ENCODE measurements around the gene PHF2.

PHF2 gene

DNA sequence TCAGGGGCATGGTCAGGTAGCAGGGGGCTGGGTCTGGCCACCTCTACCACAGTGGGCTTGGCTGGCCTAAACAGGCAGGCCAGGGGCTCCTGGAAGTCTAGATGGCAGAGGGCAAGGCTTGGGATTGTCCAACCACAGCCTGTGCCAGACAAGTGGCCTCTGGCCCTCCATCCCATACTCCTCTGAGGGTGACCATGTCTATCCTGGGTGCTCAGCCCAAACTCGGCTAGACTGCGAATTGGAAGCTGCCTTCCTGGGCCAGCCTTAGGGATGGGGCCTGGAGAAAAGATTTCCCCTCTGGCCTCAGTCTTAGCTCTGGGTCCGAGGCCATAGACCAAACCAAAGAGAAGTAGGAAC lies 110.5 kb downstream of the PHF2 start:
- POLR2A ChIA-PET (ENCODE audit: low non-redundant PET), result no interaction called here

DNA sequence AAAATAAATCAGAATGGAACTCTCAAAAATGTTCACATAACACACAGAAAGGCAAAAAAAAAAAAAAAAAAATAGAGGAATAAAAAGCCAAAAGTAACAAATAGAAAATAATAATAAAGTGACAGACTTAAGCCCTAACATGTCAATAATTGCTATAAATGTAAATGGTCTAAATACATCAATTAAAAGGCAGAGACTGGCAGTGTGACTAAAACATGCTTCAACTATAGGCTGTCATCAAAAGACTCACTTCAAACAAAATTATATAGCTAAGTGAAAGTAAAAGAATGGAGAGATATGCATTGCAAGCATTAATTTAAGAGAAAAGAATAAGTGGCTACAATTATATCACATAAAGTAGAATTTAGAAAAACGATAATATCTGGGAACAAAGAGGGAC lies 114.2 kb downstream of the PHF2 start:
- no peak overlapping the region for H3K27ac ChIP-seq
- DNase-seq (ENCODE audit: low spot score), result no peak
- POLR2A ChIA-PET (ENCODE audit: low non-redundant PET), result no interaction called here
- CTCF ChIA-PET, result interaction anchor here (0.6 kb wide), 1 partner anchor 1855 kb away, joined by 4 read pairs; no protein-coding TSS in a partner anchor
- TF ChIP-seq, protein P1, sequence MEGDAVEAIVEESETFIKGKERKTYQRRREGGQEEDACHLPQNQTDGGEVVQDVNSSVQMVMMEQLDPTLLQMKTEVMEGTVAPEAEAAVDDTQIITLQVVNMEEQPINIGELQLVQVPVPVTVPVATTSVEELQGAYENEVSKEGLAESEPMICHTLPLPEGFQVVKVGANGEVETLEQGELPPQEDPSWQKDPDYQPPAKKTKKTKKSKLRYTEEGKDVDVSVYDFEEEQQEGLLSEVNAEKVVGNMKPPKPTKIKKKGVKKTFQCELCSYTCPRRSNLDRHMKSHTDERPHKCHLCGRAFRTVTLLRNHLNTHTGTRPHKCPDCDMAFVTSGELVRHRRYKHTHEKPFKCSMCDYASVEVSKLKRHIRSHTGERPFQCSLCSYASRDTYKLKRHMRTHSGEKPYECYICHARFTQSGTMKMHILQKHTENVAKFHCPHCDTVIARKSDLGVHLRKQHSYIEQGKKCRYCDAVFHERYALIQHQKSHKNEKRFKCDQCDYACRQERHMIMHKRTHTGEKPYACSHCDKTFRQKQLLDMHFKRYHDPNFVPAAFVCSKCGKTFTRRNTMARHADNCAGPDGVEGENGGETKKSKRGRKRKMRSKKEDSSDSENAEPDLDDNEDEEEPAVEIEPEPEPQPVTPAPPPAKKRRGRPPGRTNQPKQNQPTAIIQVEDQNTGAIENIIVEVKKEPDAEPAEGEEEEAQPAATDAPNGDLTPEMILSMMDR (conservative IDR thresholded peaks at IDR 0.05; ENCODE audit: low read depth), result no peak

More for the DNA sequence above, 110.5 kb downstream of the PHF2 start:
- CTCF ChIA-PET, result no interaction called here
- TF ChIP-seq, protein P1 (conservative IDR thresholded peaks at IDR 0.05; ENCODE audit: low read depth), result no peak
- H3K27ac ChIP-seq, result no peak overlapping the region
- no peak for DNase-seq (ENCODE audit: low spot score)

DNA sequence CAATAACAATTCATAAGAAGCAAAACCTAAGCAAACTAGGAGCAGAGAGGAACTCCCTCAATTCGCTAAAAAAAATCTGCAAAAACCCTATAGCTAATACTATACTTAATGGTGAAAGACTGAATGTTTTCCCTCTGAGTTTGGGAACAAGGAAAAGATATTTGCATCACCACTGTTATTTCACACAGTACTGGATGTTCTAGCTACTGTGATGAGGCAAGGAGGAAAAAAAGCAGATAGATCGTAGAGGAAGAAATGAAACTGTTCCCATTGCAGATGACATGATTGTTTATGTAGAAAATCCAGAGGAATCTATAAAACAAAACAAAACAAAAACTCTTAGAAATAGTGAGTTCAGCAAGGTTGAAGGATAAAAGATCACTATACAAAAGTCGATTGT lies 116.7 kb downstream of the PHF2 start:
- ChIA-PET CTCF (no interaction called here), POLR2A (ENCODE audit: low non-redundant PET) (no interaction called here)
- TF ChIP-seq, protein P1 (conservative IDR thresholded peaks at IDR 0.05; ENCODE audit: low read depth), result no peak
- no peak for DNase-seq (ENCODE audit: low spot score)
- no peak overlapping the region for H3K27ac ChIP-seq

DNA sequence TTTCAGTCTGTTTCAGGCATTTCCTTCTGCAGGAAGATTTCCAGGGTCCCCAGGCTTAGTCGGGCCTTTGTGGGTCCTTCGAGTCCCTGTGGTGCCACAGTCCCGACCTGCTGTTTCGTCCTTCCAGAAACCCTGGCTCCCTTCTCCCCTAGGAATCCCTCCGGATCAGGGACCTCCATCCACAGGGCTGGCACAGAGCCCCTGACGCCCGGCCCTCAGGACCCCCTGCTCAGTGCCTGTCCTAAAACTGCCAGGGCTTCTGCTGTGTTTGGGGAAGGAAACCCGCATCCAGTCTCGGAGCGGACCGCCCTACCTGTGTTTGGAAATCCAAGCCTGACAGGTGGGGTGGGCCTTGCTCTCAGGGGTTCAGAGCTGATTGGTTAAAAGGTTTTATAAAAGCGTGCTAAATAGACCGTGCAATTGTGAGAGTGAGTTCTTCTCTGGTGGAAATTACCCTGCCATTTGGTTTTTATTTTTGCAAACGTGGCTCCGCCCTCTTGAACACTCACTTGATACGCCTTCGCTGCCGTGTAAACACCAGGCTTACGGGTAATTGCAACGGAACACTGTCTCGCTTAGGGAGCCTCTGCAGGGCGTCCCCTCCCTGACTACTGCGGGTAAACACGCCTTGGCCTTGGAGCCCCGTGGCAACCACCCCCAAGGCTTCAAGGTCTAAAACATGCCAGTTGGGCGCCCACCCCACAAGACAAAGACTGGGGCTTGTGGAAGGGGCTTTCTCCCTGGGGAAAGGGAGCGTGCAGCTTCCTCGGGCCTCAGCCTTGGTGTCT lies 121.2 kb downstream of the PHF2 start:
- TF ChIP-seq, protein P1 (conservative IDR thresholded peaks at IDR 0.05; ENCODE audit: low read depth), result no peak
- POLR2A ChIA-PET (ENCODE audit: low non-redundant PET), result no interaction called here
- CTCF ChIA-PET, result no interaction called here
- DNase-seq (ENCODE audit: low spot score), result no peak
- H3K27ac ChIP-seq, result no peak overlapping the region

DNA sequence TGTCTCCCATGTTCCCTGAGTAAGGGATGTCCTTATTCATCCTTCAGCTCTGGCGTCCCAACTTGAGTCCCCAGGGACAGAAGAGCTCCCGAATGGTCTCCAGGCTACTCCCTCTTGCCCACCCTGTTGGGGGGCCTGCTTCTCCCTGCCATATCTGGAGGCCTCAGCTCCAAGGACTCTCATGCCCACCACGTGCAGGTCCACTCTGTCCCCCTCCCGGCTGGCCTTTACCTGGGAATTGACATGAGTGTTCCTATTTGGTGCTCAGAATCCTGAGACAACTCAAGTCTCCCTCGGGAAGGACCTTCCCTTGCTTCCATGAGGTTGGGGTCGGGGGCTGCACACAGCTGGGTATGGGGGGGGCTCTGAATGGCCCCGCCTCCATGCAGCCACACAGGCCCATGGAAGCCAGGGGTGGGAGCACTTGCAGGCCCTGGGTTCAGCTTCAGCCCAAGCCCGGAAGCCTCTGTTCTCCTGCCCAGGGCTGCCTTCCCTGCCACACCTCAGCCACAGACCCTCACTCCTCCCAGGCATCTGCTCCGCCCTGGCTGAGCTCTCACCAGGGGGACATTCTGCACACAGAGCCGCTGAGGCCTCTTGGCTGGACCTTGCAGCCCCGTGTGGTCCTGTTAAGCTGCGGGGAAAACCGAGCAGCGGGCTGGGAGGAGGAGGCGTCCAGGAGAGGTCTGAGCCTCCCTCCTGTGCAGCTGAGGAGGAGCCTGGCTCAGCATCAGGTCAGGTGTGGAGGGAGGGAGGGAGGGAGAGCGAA lies 121.9 kb downstream of the PHF2 start:
- TF ChIP-seq, protein P1 (conservative IDR thresholded peaks at IDR 0.05; ENCODE audit: low read depth), result no peak
- no peak for DNase-seq (ENCODE audit: low spot score)
- no peak overlapping the region for H3K27ac ChIP-seq
- CTCF ChIA-PET, result interaction anchor here (0.6 kb wide), 2 partner anchors 264 to 504 kb away, joined by 4 read pairs; no protein-coding TSS in a partner anchor
- POLR2A ChIA-PET (ENCODE audit: low non-redundant PET), result no interaction called here

DNA sequence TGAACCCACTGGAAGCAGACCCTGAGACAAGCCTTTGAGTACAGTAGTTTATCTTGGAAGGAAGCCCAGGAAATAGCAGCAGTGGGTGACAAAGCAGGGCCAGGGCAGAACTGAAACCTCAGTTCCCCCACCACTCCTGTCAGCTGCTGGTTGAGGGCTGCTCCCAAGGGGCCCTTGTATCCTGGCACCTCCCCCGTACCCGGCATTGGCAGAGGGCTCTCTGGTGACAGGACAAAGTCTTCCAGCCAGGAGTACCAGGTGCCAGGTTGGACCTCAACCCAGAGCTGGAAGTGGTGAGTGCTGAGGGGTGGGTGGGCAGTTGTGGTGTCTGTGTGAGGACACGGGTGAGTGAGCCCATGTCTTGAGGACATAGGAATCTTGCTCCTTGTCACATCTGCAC lies 123.3 kb downstream of the PHF2 start:
- H3K27ac ChIP-seq, result no peak overlapping the region
- no peak for DNase-seq (ENCODE audit: low spot score)
- ChIA-PET CTCF (no interaction called here), POLR2A (ENCODE audit: low non-redundant PET) (no interaction called here)
- TF ChIP-seq, protein P1 (conservative IDR thresholded peaks at IDR 0.05; ENCODE audit: low read depth), result no peak

All from RWPE1 (cell line).